GM12878 (cell line): Measurements from ENCODE around the gene SELP. TPM values are rescaled to one million over a fixed set of nuclear protein-coding genes. Genes with fewer than 3 reads are reported as not detected.

Source experiments
- ATAC-seq: fragments of 200-7000 bp; cut with Tn5 transposase; 3 replicates; pipeline ENCODE4 v1.9.1; 2020; ENCODE audit warnings: mild to moderate bottlenecking, moderate library complexity
- BruUV-seq: library from RNA; stranded (reverse); fragments of 400-500 nt; replicated peaks from 2 replicates; lab custom pipeline; 2021; lab: Mats Ljungman, UMichigan
- CTCF ChIA-PET: fragments of 300-600 bp; sonication (Branson Sonifier 250); formaldehyde crosslinking; extraction: SDS; loops from one replicate; lab custom pipeline; 2021; ENCODE audit warnings: inconsistent platforms; lab: Yijun Ruan, JAX
- POLR2A ChIA-PET: fragments of 350-600 bp; formaldehyde crosslinking; extraction: SDS; loops from one replicate; lab custom pipeline; 2021; ENCODE audit warnings: inconsistent platforms; lab: Charles Lee
- RAD21 ChIA-PET: fragments of 300-600 bp; sonication (Branson Sonifier 250); formaldehyde crosslinking; loops from one replicate; lab custom pipeline; 2023; ENCODE audit warnings: antibody characterized with exemption; ENCODE audit not compliant: unreplicated experiment; lab: Charles Lee
- SMC1A ChIA-PET: fragments of 300-600 bp; sonication (Branson Sonifier 250); formaldehyde crosslinking; loops from one replicate; lab custom pipeline; 2023; ENCODE audit not compliant: unreplicated experiment, uncharacterized antibody; lab: Charles Lee
- DNase-seq: peaks from one replicate; pipeline ENCODE4 v3.0.0-alpha.2; 2011; ENCODE audit warnings: low read depth, low spot score
- FAIRE-seq: peaks from 3 replicates; lab custom pipeline; 2011; peaks lifted over from hg19 to GRCh38; lab: Jason Lieb, UNC
- H2AFZ ChIP-seq: 2 replicates; pipeline ENCODE4 v1.6.0; 2011; ENCODE audit warnings: low read depth, low read length, control low read depth; ENCODE audit not compliant: control insufficient read depth
- H3K27ac ChIP-seq: 2 replicates; pipeline ENCODE4 v1.5.1; 2011; ENCODE audit warnings: control low read depth; ENCODE audit not compliant: control insufficient read depth, insufficient read depth
- H3K27me3 ChIP-seq, 2 experiments: replicated peaks in 1 of 2; 2 replicates each; pipeline versions ENCODE4 v1.6.0 to v1.6.1; 2011; ENCODE audit warnings: low read length in 1 of 2; ENCODE audit not compliant: control insufficient read depth in 2 of 2, insufficient read depth in 2 of 2
- H3K36me3 ChIP-seq, 2 experiments: 2 replicates each; pipeline ENCODE4 v1.5.1; 2011; ENCODE audit warnings: low read length in 1 of 2; ENCODE audit not compliant: control insufficient read depth in 2 of 2, insufficient read depth in 2 of 2
- H3K4me1 ChIP-seq: 2 replicates; pipeline ENCODE4 v1.6.1; 2011; ENCODE audit warnings: mild to moderate bottlenecking, low read length, moderate library complexity, mixed read lengths; ENCODE audit not compliant: control insufficient read depth, insufficient read depth
- H3K4me2 ChIP-seq: 2 replicates; pipeline ENCODE4 v1.6.0; 2011; ENCODE audit warnings: control low read depth; ENCODE audit not compliant: control insufficient read depth, insufficient read depth
- H3K4me3 ChIP-seq: fragments of 200-600 bp; sonication (generic); 2 replicates; pipeline ENCODE4 v1.5.1; 2016
- H3K79me2 ChIP-seq: 2 replicates; pipeline ENCODE4 v1.6.0; 2011; ENCODE audit warnings: low read length; ENCODE audit not compliant: control insufficient read depth, insufficient read depth
- H3K9ac ChIP-seq: 2 replicates; pipeline ENCODE4 v1.8.0; 2011; ENCODE audit warnings: low read length, control low read depth, mixed read lengths; ENCODE audit not compliant: control insufficient read depth, insufficient read depth
- H3K9me3 ChIP-seq: replicated peaks from 3 replicates; pipeline ENCODE4 v1.5.1; 2011; ENCODE audit warnings: mild to moderate bottlenecking, low read length; ENCODE audit not compliant: control insufficient read depth, insufficient read depth
- H4K20me1 ChIP-seq: 2 replicates; pipeline ENCODE4 v1.6.0; 2011; ENCODE audit not compliant: control insufficient read depth, insufficient read depth
- CBFB ChIP-seq: IDR thresholded peaks from 2 replicates; pipeline ENCODE4 v1.6.1; 2016; ENCODE audit warnings: antibody characterized with exemption, low read depth
- CBX3 ChIP-seq: fragments of 200-600 bp; sonication (generic); IDR thresholded peaks from 2 replicates; pipeline ENCODE4 v1.6.1; 2016; ENCODE audit warnings: low read depth, borderline replicate concordance
- CREB1 ChIP-seq: IDR thresholded peaks from 2 replicates; pipeline ENCODE4 v1.6.1; 2012; ENCODE audit warnings: low read depth, mild to moderate bottlenecking, inconsistent platforms
- ESRRA ChIP-seq: IDR thresholded peaks from 2 replicates; pipeline ENCODE4 v1.6.1; 2012; ENCODE audit warnings: mild to moderate bottlenecking, low read length, improper control_type of control experiment
- EZH2 ChIP-seq: IDR thresholded peaks from 2 replicates; pipeline ENCODE4 v1.6.1; 2012; ENCODE audit warnings: low read depth, mild to moderate bottlenecking, control low read depth, inconsistent platforms, low read length, borderline replicate concordance; ENCODE audit not compliant: control insufficient read depth
- HCFC1 ChIP-seq: fragments of 150-350 bp; IDR thresholded peaks from 2 replicates; pipeline ENCODE4 v1.6.1; 2014; ENCODE audit warnings: low read length
- NFYA ChIP-seq: IDR thresholded peaks from 2 replicates; pipeline ENCODE4 v1.6.1; 2011; ENCODE audit warnings: low read depth, mild to moderate bottlenecking, low read length, improper control_type of control experiment, borderline replicate concordance
- NKRF ChIP-seq: fragments of 450-650 bp; conservative IDR thresholded peaks from 2 replicates; pipeline ENCODE4 v1.6.1; 2017; ENCODE audit warnings: mild to moderate bottlenecking, moderate library complexity
- NR2C2 ChIP-seq: IDR thresholded peaks from 2 replicates; pipeline ENCODE4 v1.6.1; 2011; ENCODE audit warnings: borderline replicate concordance, low read depth; ENCODE audit not compliant: control insufficient read depth, insufficient read length
- POLR2A ChIP-seq: IDR thresholded peaks from 2 replicates; pipeline ENCODE4 v1.6.1; 2011; ENCODE audit warnings: low read depth, mild to moderate bottlenecking, low read length
- RFX5 ChIP-seq: IDR thresholded peaks from 2 replicates; pipeline ENCODE4 v1.6.1; 2011; ENCODE audit warnings: low read depth, low read length, improper control_type of control experiment
- SIX5 ChIP-seq: IDR thresholded peaks from 2 replicates; pipeline ENCODE4 v1.6.1; 2011; ENCODE audit warnings: mild to moderate bottlenecking, low read depth, low read length, moderate library complexity; ENCODE audit not compliant: severe bottlenecking
- SKIL ChIP-seq: fragments of 450-650 bp; IDR thresholded peaks from 2 replicates; pipeline ENCODE4 v1.6.1; 2017; ENCODE audit warnings: mild to moderate bottlenecking, low read depth, inconsistent platforms; ENCODE audit not compliant: poor library complexity, severe bottlenecking
- STAT1 ChIP-seq: fragments of 450-650 bp; conservative IDR thresholded peaks from 2 replicates; pipeline ENCODE4 v1.6.1; 2014; ENCODE audit warnings: antibody characterized with exemption, mild to moderate bottlenecking
- in situ Hi-C: fragments of 300-500 bp; cut with MboI; formaldehyde crosslinking; loops from 9 replicates; pipeline ENCODE4 v1.14.3; 2018; ENCODE audit warnings: mixed read lengths
- intact Hi-C: fragments of 100-400 bp; cut with micrococcal nuclease; formaldehyde crosslinking; loops from one replicate; pipeline ENCODE4 v1.14.2; 2022; ENCODE audit not compliant: unreplicated experiment
- polyA plus RNA-seq, 11 experiments: library from polyadenylated mRNA; depleted of rRNA in 4 of 11; unstranded in 6 of 11; stranded (reverse) in 5 of 11; fragments of >200 nt; fragmentation: Nextera tagmentation in 4 of 11; fragmentation: Illumina TruSeq in 1 of 11; extraction: Ambion mirVana in 4 of 11; extraction: Trizol in 1 of 11; gene quantifications; 1 replicate in 1 of 11; 2 replicates in 10 of 11; pipeline versions ENCODE4 v1.2.1 to v1.2.3, GENCODE V29; 2011 to 2016; ENCODE audit warnings: inconsistent platforms in 2 of 11, missing spikeins in 2 of 11, low read depth in 1 of 11
- total RNA-seq, 4 experiments: library from RNA; depleted of rRNA in 3 of 4; stranded (reverse); fragments of >200 nt in 3 of 4; fragmentation: Illumina TruSeq in 1 of 4; extraction: Trizol in 1 of 4; gene quantifications; 2 replicates each; pipeline versions ENCODE4 v1.2.1 to v1.2.3, GENCODE V29; 2013 to 2021
- TF ChIP-seq, protein P1 (sequence below): IDR thresholded peaks from 2 replicates; pipeline ENCODE4 v1.6.1; 2012; ENCODE audit warnings: low read depth, low read length, improper control_type of control experiment
- TF ChIP-seq, protein P2 (sequence below): fragments of 450-650 bp; formaldehyde crosslinking; IDR thresholded peaks from 2 replicates; pipeline ENCODE4 v1.5.0; 2022; ENCODE audit warnings: mild to moderate bottlenecking, missing genetic modification characterization

The SELP gene
- total and polyA plus RNA-seq, 10 of the 15 experiments (the other 5 are each of a cell fraction or from before 2014, with no cell fraction given), result 0.04 to 0.23 (median 0.06) TPM; not detected in 7

DNA sequence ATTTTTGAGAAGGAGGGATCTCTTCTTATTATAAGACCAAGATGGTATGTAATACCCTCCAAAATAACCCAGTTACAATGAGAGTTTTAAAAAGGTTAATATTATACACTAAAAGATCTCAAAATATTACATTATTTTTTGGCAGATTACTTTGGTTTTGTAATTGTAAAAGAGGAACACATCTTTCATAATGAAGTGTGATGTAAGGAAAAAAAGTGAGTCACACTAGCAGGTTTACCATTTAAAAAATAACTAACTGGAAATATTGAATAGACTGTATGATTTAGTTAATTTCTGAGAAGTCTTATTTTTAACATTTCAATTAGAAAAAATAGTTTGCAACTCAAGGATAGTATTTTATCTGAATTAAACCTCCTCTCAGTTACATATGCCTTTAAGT, 44.7 kb downstream of the SELP start:
- no peaks in the 10 kb centered on the region for H3K9me3 ChIP-seq
- no peaks in the 10 kb centered on the region; a peak in 1 of 4 replicates for H3K27me3 ChIP-seq
- in situ Hi-C loops, result no loop called here
- H4K20me1 ChIP-seq, result no peaks in the 10 kb centered on the region
- H3K4me1 ChIP-seq, result peaks cover 5% of the 10 kb centered on the region; the same call in 1 of the 2 replicates
- TF ChIP-seq CBFB (no peak), HCFC1 (no peak), CREB1 (no peak), SKIL (no peak), ESRRA (no peak), NFYA (no peak), CBX3 (no peak), RFX5 (no peak), NKRF (no peak), STAT1 (no peak), SIX5 (no peak), EZH2 (no peak), POLR2A (no peak), NR2C2 (no peak)
- TF ChIP-seq, protein P1, sequence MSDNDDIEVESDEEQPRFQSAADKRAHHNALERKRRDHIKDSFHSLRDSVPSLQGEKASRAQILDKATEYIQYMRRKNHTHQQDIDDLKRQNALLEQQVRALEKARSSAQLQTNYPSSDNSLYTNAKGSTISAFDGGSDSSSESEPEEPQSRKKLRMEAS, result no peak
- TF ChIP-seq, protein P2, sequence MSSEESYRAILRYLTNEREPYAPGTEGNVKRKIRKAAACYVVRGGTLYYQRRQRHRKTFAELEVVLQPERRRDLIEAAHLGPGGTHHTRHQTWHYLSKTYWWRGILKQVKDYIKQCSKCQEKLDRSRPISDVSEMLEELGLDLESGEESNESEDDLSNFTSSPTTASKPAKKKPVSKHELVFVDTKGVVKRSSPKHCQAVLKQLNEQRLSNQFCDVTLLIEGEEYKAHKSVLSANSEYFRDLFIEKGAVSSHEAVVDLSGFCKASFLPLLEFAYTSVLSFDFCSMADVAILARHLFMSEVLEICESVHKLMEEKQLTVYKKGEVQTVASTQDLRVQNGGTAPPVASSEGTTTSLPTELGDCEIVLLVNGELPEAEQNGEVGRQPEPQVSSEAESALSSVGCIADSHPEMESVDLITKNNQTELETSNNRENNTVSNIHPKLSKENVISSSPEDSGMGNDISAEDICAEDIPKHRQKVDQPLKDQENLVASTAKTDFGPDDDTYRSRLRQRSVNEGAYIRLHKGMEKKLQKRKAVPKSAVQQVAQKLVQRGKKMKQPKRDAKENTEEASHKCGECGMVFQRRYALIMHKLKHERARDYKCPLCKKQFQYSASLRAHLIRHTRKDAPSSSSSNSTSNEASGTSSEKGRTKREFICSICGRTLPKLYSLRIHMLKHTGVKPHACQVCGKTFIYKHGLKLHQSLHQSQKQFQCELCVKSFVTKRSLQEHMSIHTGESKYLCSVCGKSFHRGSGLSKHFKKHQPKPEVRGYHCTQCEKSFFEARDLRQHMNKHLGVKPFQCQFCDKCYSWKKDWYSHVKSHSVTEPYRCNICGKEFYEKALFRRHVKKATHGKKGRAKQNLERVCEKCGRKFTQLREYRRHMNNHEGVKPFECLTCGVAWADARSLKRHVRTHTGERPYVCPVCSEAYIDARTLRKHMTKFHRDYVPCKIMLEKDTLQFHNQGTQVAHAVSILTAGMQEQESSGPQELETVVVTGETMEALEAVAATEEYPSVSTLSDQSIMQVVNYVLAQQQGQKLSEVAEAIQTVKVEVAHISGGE (CRISPR knock-in tag), result no peak
- H3K4me3 ChIP-seq, result no peak overlapping the region
- RAD21 ChIA-PET, result interaction anchor here (1.0 to 2.4 kb wide), 3 partner anchors 124 to 127 kb away, joined by 5 to 26 read pairs (median 24); no protein-coding TSS in a partner anchor
- FAIRE-seq (no peak), DNase-seq (no peak), ATAC-seq (no peak)
- H3K27ac ChIP-seq, result no peak overlapping the region
- intact Hi-C loops, result loop anchor here (5.0 kb wide), 1 partner anchor 33 kb away; no protein-coding TSS in a partner anchor
- SMC1A ChIA-PET, result interaction anchor here (1.1 to 2.7 kb wide), 4 partner anchors 17 to 127 kb away, joined by 3 to 25 read pairs (median 16); no protein-coding TSS in a partner anchor
- POLR2A ChIA-PET, result no interaction called here
- H3K79me2 ChIP-seq, result no peaks in the 10 kb centered on the region
- H3K36me3 ChIP-seq, result no peaks in the 10 kb centered on the region
- CTCF ChIA-PET, result interaction anchor here (2.1 to 5.6 kb wide), 2 partner anchors 127 to 224 kb away, joined by 21 to 78 read pairs; no protein-coding TSS in a partner anchor
- H3K9ac ChIP-seq, result no peak overlapping the region
- BruUV-seq, result no TSS peak
- peak overlapping the region; percentile 20; the same call in 1 of the 2 replicates for H2AFZ ChIP-seq
- no peak overlapping the region for H3K4me2 ChIP-seq
